Neutrophil (primary cell): Measurements from ENCODE around the gene NPHP4.

Source experiments
- H3K27ac ChIP-seq: fragments of 200-600 bp; sonication (generic); 2 replicates; pipeline ENCODE4 v1.5.1; 2016; ENCODE audit warnings: mild to moderate bottlenecking, moderate library complexity
- H3K27me3 ChIP-seq: fragments of 200-600 bp; sonication (generic); 2 replicates; pipeline ENCODE4 v1.6.0; 2016; ENCODE audit warnings: mild to moderate bottlenecking
- H3K36me3 ChIP-seq: fragments of 200-600 bp; sonication (generic); 2 replicates; pipeline ENCODE4 v1.5.1; 2017
- H3K4me1 ChIP-seq, 2 experiments: fragments of 200-600 bp in 1 of 2; sonication (generic) in 1 of 2; 1 replicate in 1 of 2; 2 replicates in 1 of 2; pipeline versions ENCODE4 v1.5.1 to v1.6.1; 2013 to 2016; ENCODE audit warnings: low read depth in 1 of 2, low read length in 1 of 2, mild to moderate bottlenecking in 1 of 2, moderate library complexity in 1 of 2; ENCODE audit not compliant: control insufficient read depth in 1 of 2, insufficient read depth in 1 of 2
- H3K4me3 ChIP-seq, 2 experiments: fragments of 200-600 bp in 1 of 2; sonication (generic) in 1 of 2; 1 replicate in 1 of 2; 2 replicates in 1 of 2; pipeline ENCODE4 v1.5.1; 2013 to 2016; ENCODE audit warnings: low read depth in 1 of 2, low read length in 1 of 2, mild to moderate bottlenecking in 1 of 2, moderate library complexity in 1 of 2
- H3K9me3 ChIP-seq: fragments of 200-600 bp; sonication (generic); 2 replicates; pipeline ENCODE4 v1.5.1; 2016
- TF ChIP-seq, protein P1 (sequence below): fragments of 200-600 bp; sonication (generic); IDR thresholded peaks from 2 replicates; pipeline ENCODE4 v1.5.1; 2016; ENCODE audit warnings: antibody characterized with exemption

Gene NPHP4

GRCh38 chr1:5889462-5889861, 102.8 kb downstream of the NPHP4 start:
- Histone ChIP-seq H3K4me3 (no peak overlapping the region), H3K27me3 (no peaks in the 10 kb centered on the region)
- TF ChIP-seq, protein P1, sequence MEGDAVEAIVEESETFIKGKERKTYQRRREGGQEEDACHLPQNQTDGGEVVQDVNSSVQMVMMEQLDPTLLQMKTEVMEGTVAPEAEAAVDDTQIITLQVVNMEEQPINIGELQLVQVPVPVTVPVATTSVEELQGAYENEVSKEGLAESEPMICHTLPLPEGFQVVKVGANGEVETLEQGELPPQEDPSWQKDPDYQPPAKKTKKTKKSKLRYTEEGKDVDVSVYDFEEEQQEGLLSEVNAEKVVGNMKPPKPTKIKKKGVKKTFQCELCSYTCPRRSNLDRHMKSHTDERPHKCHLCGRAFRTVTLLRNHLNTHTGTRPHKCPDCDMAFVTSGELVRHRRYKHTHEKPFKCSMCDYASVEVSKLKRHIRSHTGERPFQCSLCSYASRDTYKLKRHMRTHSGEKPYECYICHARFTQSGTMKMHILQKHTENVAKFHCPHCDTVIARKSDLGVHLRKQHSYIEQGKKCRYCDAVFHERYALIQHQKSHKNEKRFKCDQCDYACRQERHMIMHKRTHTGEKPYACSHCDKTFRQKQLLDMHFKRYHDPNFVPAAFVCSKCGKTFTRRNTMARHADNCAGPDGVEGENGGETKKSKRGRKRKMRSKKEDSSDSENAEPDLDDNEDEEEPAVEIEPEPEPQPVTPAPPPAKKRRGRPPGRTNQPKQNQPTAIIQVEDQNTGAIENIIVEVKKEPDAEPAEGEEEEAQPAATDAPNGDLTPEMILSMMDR, result no peak

DNA sequence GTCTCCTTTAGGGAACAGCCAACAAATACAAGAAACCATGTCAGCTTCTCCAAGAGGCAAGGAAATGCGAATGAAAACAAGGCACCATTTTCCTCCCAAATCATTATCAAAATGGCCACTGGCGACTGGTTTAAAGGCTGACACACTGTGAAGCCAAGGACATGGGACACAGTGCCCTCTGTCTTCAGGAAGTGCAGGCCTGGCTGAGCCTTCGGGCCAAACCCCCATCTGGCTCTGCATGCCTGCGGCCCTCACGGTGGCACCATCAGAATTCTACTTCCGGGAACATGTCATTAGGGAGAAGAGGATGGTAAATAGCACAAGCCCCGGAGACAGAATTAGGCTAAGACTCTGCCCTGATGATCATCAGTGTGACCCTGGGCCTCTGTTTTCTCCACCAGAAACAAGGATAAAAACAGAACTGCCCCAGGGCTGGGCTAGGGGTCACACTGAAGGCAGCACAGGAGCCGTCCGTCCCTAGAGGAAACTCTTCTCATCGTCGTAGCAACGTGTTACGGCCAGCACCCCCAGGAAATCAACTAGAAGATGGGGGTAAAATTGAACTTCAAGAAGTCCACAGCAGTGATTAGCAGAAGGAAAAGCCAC, 103.5 kb downstream of the NPHP4 start:
- TF ChIP-seq, protein P1, result no peak
- peaks cover 8% of the 10 kb centered on the region for H3K36me3 ChIP-seq
- H3K4me1 ChIP-seq, result no peaks in the 10 kb centered on the region
- H3K27ac ChIP-seq, result no peak overlapping the region
- H3K27me3 ChIP-seq, result no peaks in the 10 kb centered on the region
- H3K9me3 ChIP-seq, result no peaks in the 10 kb centered on the region
- H3K4me3 ChIP-seq, result no peak overlapping the region

More at GRCh38 chr1:5889462-5889861, 102.8 kb downstream of the NPHP4 start:
- H3K4me1 ChIP-seq, result no peaks in the 10 kb centered on the region
- H3K27ac ChIP-seq, result no peak overlapping the region
- H3K36me3 ChIP-seq, result peaks cover 8% of the 10 kb centered on the region
- no peaks in the 10 kb centered on the region for H3K9me3 ChIP-seq

GRCh38 chr1:5887971-5888361, 104.3 kb downstream of the NPHP4 start:
- H3K4me1 ChIP-seq, result no peaks in the 10 kb centered on the region
- H3K36me3 ChIP-seq, result peaks cover 8% of the 10 kb centered on the region
- no peak overlapping the region for H3K4me3 ChIP-seq
- H3K27me3 ChIP-seq, result no peaks in the 10 kb centered on the region
- no peaks in the 10 kb centered on the region for H3K9me3 ChIP-seq
- TF ChIP-seq, protein P1, result no peak
- no peak overlapping the region for H3K27ac ChIP-seq

- TF ChIP-seq, protein P1, result no peak
- H3K4me3 ChIP-seq, result no peak overlapping the region
- H3K36me3 ChIP-seq, result peaks cover 8% of the 10 kb centered on the region
- no peaks in the 10 kb centered on the region for H3K4me1 ChIP-seq
- H3K27me3 ChIP-seq, result no peaks in the 10 kb centered on the region
- no peaks in the 10 kb centered on the region for H3K9me3 ChIP-seq
- H3K27ac ChIP-seq, result no peak overlapping the region
Measured at GRCh38 chr1:5887349-5887970, 104.8 kb downstream of the NPHP4 start.

DNA sequence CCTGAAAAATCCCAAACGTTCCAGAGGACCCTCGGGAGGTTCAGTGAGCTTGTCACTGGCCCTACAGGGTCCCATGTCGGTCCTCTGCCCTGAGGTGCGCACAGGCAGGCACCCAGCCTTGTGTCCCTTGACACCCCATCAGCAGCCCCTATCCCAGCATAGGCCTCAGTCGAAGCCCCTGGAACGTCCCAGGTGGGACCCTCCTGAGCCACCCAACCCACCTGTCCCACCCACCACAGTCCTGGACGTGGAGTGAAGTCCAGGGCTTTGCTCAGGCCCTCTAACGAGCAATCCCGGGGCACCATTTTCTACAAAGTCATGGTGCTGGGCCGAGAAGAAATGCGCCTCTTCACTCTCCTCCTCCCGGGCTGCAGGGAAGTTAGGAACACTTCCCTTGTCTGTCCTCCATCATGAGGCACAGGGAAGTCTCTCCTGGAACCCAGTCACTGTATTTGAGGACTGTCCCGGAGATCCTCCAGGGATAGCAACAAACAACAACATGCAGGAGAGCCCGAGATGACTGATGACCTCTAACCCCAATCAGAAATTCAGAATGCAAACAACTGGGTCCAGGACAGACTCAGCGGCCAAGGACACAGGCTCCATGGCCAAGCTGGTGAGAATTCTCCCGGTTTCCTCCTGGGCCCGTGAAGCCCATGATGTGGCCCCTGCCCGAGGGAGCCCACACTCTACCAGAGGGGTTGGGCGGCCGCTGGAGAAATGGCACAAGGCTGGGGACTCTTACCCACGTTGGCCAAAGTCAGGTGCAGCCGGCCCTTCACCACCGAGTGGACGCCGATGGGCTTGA, 105.5 kb downstream of the NPHP4 start:
- H3K4me1 ChIP-seq, result no peaks in the 10 kb centered on the region
- peaks cover 8% of the 10 kb centered on the region for H3K36me3 ChIP-seq
- TF ChIP-seq, protein P1, result no peak
- no peaks in the 10 kb centered on the region for H3K27me3 ChIP-seq
- H3K9me3 ChIP-seq, result no peaks in the 10 kb centered on the region
- no peak overlapping the region for H3K4me3 ChIP-seq
- no peak overlapping the region for H3K27ac ChIP-seq
